CD4-positive, alpha-beta T cell treated with Interleukin-6 at 100 ng/mL for 8 hours (primary cell): ENCODE results near the gene KCNA2.

ENCODE experiments used
- DNase-seq: peaks from one replicate; pipeline ENCODE4 v3.0.0-alpha.2; 2020; ENCODE audit warnings: mixed read lengths, low spot score

Gene KCNA2

GRCh38 chr1:110602466-110602865 is 3.7 kb downstream of the KCNA2 start:
- no peak for DNase-seq

GRCh38 chr1:110601332-110601731 is 4.8 kb downstream of the KCNA2 start:
- DNase-seq, result no peak

GRCh38 chr1:110600716-110601115 is 5.4 kb downstream of the KCNA2 start:
- no peak for DNase-seq

- DNase-seq, result no peak
Observed at GRCh38 chr1:110597966-110598365, 8.2 kb downstream of the KCNA2 start.

GRCh38 chr1:110596312-110596711 is 9.8 kb downstream of the KCNA2 start:
- no peak for DNase-seq

- DNase-seq, result no peak
Observed at GRCh38 chr1:110595353-110595710, 10.8 kb downstream of the KCNA2 start.

- no peak for DNase-seq
Observed at GRCh38 chr1:110594456-110595352, 11.5 kb downstream of the KCNA2 start.

- DNase-seq, result no peak
Observed at GRCh38 chr1:110593902-110594301, 12.3 kb downstream of the KCNA2 start.

- DNase-seq, result no peak
Observed at GRCh38 chr1:110591956-110592355, 14.2 kb downstream of the KCNA2 start.

- DNase-seq, result no peak
Observed at GRCh38 chr1:110588991-110589390, 17.2 kb downstream of the KCNA2 start.

- DNase-seq, result no peak
Observed at GRCh38 chr1:110588486-110588885, 17.7 kb downstream of the KCNA2 start.

- no peak for DNase-seq
Observed at GRCh38 chr1:110587906-110588305, 18.3 kb downstream of the KCNA2 start.

- DNase-seq, result no peak
Observed at GRCh38 chr1:110585481-110585880, 20.7 kb downstream of the KCNA2 start.

GRCh38 chr1:110584045-110584444 is 22.1 kb downstream of the KCNA2 start:
- DNase-seq, result no peak

- DNase-seq, result no peak
Observed at GRCh38 chr1:110583505-110583904, 22.7 kb downstream of the KCNA2 start.

GRCh38 chr1:110582378-110582777 is 23.8 kb downstream of the KCNA2 start:
- DNase-seq, result no peak

GRCh38 chr1:110581682-110582145 is 24.4 kb downstream of the KCNA2 start:
- DNase-seq, result no peak

- DNase-seq, result no peak
Observed at GRCh38 chr1:110580244-110580643, 25.9 kb downstream of the KCNA2 start.

- no peak for DNase-seq
Observed at GRCh38 chr1:110579460-110579859, 26.7 kb downstream of the KCNA2 start.

- DNase-seq, result no peak
Observed at GRCh38 chr1:110576441-110576840, 29.7 kb downstream of the KCNA2 start.

GRCh38 chr1:110573314-110573713 is 32.8 kb downstream of the KCNA2 start:
- no peak for DNase-seq

GRCh38 chr1:110572751-110573150 is 33.4 kb downstream of the KCNA2 start:
- DNase-seq, result no peak

GRCh38 chr1:110570901-110571300 is 35.3 kb downstream of the KCNA2 start:
- DNase-seq, result no peak

- no peak for DNase-seq
Observed at GRCh38 chr1:110570307-110570706, 35.9 kb downstream of the KCNA2 start.
